NCI-H2196 (cell line): ENCODE results near the gene GLT1D1.
"Not testable (repeated sequence)": the region's sequence is repeated elsewhere in the genome, so short reads cannot be mapped to it uniquely, and the experiment has no call there.

Source experiments
- DNase-seq: peaks from one replicate; lab custom pipeline; 2025; ENCODE audit not compliant: unreplicated experiment; lab: John Stamatoyannopoulos, UW

Gene GLT1D1

DNA sequence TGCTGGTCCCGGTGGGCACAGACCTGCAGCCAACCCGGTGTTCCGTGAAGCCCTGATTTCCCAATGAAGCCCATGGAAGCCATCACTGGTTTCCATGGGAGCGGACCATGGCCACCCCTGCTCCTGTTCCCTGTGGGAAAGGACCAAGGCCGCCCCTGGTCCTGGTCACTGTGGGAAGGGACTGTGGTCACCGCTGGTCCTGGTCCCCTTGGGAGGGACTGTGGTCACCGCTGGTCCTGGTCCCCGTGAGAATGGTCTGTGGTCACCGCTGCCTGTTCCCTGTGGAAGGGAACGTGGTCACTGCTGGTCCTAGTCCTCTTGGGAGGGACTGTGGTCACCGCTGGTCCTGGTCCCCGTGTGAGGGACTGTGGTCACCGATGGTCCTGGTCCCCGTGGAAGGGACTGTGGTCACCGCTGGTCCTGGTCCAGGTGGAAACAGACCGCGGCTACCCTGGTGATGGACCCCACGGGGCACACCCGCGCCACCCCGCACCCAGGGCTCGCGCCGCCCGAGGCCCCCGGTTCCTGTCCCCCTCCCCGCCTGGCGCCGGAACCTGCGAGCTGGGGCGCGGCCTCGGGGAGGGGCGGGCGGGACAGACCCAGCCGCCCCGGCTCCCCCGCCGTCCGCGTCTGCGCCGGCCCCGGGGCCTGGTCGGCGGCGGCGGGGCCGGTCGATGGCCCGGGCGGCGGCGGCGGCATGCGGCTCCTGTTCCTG lies at the start of gene GLT1D1:
GLT1D1 (plus strand) TSS at position 594 of the 715 bp plus-strand sequence; CDS start at position 698, 104 bp downstream.
- peak; percentile 11 for DNase-seq

GRCh38 chr12:128803788-128804187 lies 49.5 kb upstream of the GLT1D1 start:
- no peak for DNase-seq

DNA sequence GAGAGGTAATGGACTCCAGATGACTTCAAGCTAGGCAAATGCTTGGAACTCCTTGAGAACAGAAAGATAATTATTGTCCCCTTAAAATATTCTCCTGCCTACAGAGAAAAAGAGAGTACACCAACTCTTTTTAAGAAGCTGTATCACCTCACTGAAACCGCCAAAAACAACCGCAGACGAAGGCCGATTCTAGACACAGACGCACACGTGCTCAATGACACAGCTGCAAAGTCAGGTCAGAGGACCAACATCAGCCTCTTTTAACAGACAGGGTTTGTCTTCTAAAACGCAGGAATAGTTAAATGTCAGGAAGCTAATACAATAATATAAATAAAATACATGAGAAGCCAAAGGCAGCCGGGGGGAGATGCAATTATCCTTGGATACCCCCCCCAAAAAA lies 48.5 kb upstream of the GLT1D1 start:
- DNase-seq = no peak

DNA sequence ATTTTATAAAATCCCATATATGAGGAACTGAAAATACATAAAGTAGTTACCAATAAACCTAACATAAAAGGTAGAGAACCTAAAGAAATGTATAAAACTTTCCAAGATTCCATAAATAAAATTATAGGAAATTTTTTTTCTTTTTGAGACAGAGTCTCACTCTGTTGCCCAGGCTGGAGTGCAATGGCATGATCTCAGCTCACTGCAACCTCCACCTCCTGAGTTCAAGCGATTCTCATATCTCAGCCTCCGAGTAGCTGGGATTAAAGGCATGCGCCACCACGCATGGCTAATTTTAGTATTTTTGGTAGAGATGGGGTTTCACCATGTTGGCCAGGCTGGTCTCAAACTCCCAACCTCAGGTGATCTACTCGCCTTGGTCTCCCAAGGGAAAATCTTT lies 47.9 kb upstream of the GLT1D1 start:
- not testable (repeated sequence) for DNase-seq

- DNase-seq = no peak
These were observed 46.7 kb upstream of the GLT1D1 start for GRCh38 chr12:128806573-128806972.

DNA sequence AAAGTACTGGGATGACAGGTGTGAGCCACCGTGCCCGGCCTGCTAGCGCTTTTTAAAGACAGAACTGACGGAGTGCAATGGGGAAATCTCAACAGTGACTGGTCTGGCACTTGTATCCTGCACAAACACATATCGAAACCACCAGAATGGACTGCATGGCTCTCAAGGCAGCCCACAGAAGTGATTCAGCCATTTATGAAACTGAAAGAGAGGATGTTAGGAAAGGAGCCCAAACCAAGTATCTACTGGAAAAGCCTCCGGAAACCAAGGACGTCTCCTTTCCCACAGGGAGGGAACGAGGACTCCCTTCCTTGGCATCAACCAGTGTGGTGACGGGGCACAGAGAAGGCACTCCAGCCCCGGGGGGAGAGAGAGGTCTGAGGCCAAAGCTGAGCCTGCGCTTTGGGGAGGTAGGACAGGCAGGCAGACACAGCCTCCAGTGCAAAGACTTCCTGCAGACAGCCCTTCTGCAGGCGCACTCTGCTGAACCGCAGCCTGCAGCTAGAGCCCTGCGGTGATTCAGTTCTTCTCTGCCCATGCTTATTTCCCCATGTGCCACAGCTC lies 46.0 kb upstream of the GLT1D1 start:
- DNase-seq = no peak

GRCh38 chr12:128808651-128809050 lies 44.6 kb upstream of the GLT1D1 start:
- no peak for DNase-seq

- DNase-seq = no peak
These were observed 42.8 kb upstream of the GLT1D1 start for GRCh38 chr12:128810182-128811127.

DNA sequence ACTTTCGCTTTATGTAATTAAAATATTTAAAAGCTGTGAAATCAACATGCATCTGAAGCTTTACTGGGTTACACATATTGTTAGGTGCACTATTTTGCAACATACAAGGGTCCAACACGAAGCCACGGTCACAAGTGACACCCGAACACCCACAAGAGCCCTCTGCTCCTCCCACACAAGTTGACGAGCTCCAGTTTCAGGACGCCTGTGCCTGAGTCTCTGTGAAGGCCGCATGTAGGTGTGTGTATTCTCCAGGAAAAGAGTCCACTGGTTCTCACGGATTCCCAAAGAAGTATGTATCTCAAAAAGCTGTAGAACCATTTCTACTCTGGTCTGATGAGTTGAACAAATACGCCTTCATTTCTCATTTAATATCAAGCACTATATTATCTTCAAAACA lies 41.5 kb upstream of the GLT1D1 start:
- DNase-seq = no peak

DNA sequence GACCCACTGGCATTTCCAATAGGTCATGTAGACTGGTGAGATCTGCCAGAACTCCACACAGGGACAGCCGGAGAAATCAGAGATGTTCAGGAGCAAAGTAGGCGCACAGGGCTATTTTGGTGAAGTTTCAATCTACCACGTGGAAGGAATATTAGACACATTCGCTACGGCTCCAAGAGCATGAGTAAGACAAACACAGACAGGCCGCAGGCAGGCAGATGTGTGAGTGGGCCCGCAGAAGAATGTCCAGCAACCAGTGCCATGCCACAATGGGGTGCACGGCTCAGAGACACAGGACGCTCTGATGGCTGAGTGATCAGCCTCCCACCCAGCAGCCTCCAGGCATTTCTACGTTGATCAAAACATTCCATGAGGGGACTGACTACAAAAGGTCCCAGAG lies 39.9 kb upstream of the GLT1D1 start:
- no peak for DNase-seq

DNA sequence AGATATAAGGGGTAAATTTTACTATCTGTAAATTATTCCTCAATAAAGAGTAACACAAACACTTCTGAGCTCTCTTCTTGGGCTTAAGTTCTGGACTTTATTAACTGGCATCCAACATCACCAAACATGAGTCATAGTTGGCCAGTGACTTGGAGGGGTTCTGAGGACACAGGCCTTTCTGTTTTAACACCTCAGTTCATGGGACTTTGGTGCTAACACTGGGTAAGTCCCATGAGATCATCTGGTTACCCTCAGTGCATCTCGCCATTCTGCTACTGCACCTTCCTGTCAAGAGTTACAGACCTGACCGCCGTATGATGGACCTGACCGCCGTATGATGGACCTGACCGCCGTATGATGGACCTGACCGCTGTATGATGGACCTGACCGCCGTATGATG lies 39.4 kb upstream of the GLT1D1 start:
- no peak for DNase-seq

GRCh38 chr12:128814411-128815261 lies 38.6 kb upstream of the GLT1D1 start:
- no peak for DNase-seq

DNA sequence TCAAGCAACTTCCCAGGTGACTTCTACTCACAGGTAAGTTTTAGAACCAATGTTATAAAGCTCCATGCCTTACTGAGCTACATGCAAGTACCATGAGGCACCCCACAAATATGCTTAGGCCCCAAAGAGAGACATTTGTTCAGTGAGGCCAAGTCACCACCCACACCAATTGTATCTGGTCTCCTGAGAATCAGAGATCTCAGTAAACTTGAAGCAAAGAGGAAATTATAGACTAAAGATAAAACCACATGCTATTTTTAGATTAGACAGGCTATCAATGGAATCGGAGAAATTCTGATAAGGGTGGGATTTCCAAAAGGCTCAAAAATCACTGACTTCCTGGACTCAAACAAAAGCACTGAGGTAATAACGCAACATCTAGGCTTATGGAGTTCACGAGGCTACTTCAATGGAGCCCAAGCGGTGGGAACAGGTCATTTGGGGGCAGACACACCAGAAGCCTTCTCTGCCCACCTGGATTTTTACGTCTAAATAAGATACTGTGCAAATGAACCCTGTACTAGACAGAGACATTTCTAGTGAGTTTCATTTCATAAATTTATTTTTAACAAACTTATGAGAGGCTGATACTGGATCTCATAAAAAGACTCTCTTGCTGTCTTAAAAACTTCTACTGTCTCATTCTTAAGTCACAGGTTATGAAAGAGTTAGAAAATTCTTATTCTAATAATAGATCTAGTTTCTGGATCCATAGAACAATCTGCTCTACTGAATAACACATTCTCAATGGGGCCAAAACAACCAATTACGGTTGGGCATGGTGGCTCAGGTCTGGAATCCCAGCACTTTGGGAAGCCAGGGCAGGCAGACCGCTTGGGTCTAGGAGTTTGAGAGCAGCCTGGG lies 37.3 kb upstream of the GLT1D1 start:
- no peak for DNase-seq

GRCh38 chr12:128816643-128816920 lies 36.7 kb upstream of the GLT1D1 start:
- DNase-seq = no peak

- DNase-seq = peak; percentile 38
These were observed 35.9 kb upstream of the GLT1D1 start for GRCh38 chr12:128817111-128818015.

DNA sequence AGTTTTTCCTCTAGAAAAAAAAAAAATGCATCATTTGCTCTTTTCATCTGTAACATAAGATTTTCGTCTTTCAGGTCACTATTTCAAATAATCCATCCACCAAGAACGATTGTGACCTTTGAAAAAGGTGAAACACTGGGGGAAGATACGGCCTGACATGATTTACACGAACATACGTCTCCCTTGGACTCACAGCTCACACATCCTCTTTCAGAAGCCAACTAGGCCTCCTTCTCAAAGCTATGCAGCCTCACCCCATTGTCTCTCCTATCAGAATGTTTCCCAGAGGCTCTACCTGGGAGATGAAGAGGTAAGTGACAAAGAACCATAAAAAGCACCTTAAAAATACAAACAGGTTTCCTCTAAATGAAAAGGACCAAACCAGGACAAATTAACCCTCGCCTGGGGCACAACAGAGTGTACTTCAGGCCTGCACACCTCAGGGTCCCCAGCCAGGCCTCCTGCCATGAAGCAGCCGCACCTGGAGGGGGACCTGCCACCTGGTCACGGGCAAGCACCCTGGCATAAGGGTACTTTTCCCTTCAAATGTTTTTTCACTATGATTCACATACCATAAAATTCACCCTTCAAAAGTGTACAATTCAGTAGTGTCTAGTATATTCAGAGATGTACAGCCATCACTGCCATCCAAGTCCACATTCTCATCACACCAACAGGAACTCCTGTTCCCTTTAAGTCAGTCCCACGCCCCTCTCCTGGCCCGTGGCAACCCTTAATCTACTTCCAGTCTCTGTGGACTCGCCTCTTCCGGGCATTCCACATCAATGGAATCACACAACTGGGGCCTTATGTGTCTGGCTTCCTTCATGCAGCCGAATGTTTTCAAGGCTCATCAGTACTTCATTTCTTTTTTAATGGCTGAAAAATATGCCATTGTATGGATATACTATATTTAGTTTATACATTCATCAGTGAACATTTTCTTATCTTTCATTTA lies 34.9 kb upstream of the GLT1D1 start:
- DNase-seq = no peak

DNA sequence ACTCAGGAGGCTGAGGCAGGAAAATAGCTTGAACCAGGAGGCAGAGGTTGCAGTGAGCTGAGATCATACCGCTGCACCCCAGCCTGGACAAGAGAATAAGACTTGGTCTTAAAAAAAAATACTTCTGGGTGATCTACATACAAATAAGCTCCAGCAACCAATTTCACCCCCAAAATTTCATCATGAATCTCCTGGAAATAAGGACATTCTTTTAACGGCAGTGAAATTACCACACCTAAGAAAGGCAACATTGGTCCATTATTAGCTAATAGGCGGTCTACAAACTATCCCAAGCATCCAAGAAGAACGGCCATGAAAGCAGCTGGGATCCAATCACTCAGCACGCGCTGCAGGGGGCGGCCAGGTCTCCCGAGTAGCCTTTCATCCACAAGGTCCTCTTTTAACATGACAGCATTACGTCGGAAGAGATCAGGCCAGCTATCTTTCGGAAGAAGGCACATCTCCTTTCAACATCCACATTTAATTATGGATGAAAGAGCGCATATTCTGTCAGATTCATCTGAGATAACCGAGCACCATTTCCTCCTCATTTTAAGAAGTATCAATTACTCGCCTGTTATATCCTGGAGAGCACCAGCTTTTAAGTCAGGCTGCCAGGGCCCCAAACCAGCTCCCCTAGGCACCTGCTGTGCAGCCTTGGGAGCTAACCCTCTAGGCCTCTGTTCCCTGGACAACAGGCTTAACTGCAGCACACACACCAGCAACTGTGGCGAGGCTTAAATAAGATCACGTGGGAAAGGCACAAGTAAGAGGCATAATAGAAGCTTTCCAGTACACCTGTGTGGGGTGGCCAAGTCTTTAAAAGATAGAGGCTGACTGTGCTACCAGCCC lies 33.8 kb upstream of the GLT1D1 start:
- DNase-seq = no peak
